HFF-Myc (cell line): Measurements from ENCODE around the gene DGAT2L6.

Source experiments
- DNase-seq: peaks from one replicate; pipeline ENCODE4 v3.0.0-alpha.2; 2011; ENCODE audit warnings: low read depth; ENCODE audit errors: extremely low read depth
- H3K4me3 ChIP-seq: replicated peaks from 2 replicates; pipeline ENCODE4 v1.5.1; 2011; ENCODE audit warnings: low read depth, mild to moderate bottlenecking, control low read depth, low read length
- CTCF ChIP-seq: IDR thresholded peaks from 2 replicates; pipeline ENCODE4 v1.5.1; 2012; ENCODE audit warnings: mild to moderate bottlenecking, low read depth, low read length, control low read depth; ENCODE audit errors: missing control alignments

Gene DGAT2L6

GRCh38 chrX:70169281-70169680, 8.0 kb upstream of the DGAT2L6 start:
- DNase-seq = no peak
- TF ChIP-seq CTCF = no peak
- no peak overlapping the region for H3K4me3 ChIP-seq

DNA sequence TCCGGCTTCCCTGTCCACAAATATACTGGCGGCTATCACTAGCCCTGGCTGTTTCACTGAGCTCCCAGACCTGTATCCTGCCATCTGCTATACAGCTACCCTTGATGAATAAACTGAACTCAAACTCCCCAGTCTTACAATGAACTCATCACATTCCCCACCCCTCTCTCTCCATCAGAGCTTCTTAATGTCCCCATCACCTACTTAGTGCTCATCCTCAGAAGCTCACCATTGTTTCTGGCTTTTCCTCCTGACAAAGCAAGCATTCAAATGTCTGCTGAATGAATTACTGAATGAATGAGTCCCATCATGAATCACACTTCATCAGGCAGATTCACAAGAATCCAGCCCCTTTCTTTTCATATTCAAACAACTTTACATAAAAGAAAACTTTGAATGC, 5.7 kb upstream of the DGAT2L6 start:
- no peak overlapping the region for H3K4me3 ChIP-seq
- no peak for TF ChIP-seq CTCF
- no peak for DNase-seq

DNA sequence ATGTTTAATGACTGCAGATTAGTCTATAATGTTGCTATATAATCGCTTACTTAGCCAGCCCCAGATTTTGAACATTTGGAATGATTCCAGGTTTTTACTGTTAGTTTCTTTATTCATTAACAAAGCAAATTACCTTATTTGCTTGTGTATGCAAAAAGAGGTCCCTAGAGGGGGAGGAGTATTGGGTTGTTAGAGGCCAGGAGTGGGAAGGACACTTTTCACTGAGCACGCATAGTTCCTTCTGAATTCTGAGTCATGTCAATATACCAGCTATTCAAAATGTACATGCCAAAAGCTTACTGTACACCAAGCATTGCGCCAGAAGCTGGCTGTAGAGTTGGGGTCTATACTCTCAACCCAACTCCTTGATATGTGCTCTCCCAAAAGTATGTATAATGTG, 5.1 kb upstream of the DGAT2L6 start:
- H3K4me3 ChIP-seq = no peak overlapping the region
- no peak for DNase-seq
- no peak for TF ChIP-seq CTCF

DNA sequence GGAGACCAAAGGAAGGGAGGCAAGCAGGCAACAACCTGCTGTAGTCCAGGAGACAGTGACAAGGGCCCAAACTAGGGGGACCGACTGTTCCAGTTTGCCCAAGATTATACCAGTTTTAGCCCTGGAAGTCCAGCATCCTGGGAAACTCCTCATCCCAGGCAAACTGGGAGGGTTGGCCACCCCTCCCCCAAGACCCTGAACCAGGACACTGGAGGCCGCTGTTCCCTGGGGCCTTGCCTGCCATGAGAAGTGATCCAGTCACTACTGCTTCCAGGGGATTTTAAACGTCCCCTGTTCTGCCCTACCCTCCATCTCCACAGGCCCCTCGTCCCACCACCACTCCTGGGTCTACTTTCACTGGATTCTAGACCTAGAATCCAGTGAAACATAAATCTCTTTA, 4.3 kb upstream of the DGAT2L6 start:
- H3K4me3 ChIP-seq = no peak overlapping the region
- no peak for DNase-seq
- no peak for TF ChIP-seq CTCF

DNA sequence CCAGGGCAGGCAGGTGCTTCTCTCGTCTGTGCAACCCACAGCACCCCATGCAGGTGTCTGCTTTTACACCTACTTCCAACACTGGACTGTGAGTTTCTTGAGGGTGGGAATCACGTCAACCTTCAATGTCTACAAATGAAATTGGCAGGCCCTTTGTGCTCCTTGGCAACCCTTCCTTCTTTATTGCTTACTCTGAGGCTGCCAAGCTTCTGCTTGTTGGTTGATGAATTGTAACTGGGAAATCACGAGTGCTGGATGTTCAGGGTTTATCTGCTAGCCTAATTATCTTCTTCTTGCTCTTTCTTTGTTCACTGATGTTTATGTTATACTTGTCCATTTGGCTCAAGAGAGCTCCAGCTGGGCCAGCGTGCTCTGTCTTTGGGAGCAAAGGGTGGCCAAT, 2.5 kb upstream of the DGAT2L6 start:
- H3K4me3 ChIP-seq = no peak overlapping the region
- no peak for TF ChIP-seq CTCF
- no peak for DNase-seq

DNA sequence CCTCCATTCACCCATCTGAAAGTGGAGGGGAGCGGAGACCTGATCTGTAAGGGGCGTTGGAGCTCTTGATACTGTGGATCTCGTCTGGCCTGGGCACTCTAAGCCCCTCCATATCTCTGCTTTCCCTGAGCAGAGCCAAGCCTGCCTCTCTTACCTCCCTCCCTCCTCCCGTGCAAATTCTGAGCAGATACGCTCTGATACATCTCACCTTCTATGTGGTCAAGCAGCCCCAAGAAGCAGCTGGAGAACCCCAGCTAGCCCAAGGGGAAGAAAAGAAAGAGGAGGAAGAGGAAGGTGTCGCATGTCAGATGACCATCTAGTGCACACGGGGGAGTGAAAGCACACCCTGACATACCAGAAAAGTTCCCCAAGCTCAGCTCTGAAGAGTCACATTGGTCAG, 1.9 kb upstream of the DGAT2L6 start:
- no peak overlapping the region for H3K4me3 ChIP-seq
- no peak for DNase-seq
- no peak for TF ChIP-seq CTCF

- no peak for DNase-seq
- H3K4me3 ChIP-seq = no peak overlapping the region
These were observed 5.8 kb downstream of the DGAT2L6 start for GRCh38 chrX:70183091-70183490.

More at GRCh38 chrX:70183091-70183490, 5.8 kb downstream of the DGAT2L6 start:
- TF ChIP-seq CTCF = no peak
